Measurements from ENCODE around the gene FASN. TPM values are rescaled to one million over a fixed set of nuclear protein-coding genes. Genes with fewer than 3 reads are reported as not detected.

FASN gene
- total and polyA plus RNA-seq, 5 experiments from 2014 or later, result 0.33 to 32.3 (median 2.4) TPM

- Mint-ChIP-seq H3K36me3 (peaks cover 0 to 34% (median 5%) of the 10 kb centered on the region in 3 donors), H3K27me3 (no peaks in the 10 kb centered on the region), H3K4me3 (no peak overlapping the region), H3K27ac (no peak overlapping the region), H3K9me3 (no peaks in the 10 kb centered on the region), H3K4me1 (no peaks in the 10 kb centered on the region)
- DNase-seq, result no peak
- POLR2A ChIA-PET, result no interaction called here
- ATAC-seq, result no peak
Observed at GRCh38 chr17:82083533-82084359, 14.3 kb downstream of the FASN start.

GRCh38 chr17:82083009-82083408 lies 15.0 kb downstream of the FASN start:
- Mint-ChIP-seq H3K36me3 (peaks cover 0 to 33% (median 5%) of the 10 kb centered on the region in 3 donors), H3K27me3 (no peaks in the 10 kb centered on the region), H3K9me3 (no peaks in the 10 kb centered on the region), H3K4me3 (no peak overlapping the region), H3K4me1 (no peaks in the 10 kb centered on the region), H3K27ac (no peak overlapping the region)
- ATAC-seq (no peak), DNase-seq (no peak)
- POLR2A ChIA-PET, result interaction anchor here (1.0 kb wide), 1 partner anchor 43 kb away, joined by 3 read pairs; no protein-coding TSS in a partner anchor

- no peaks in the 10 kb centered on the region for H3K4me1 Mint-ChIP-seq
- H3K27me3 Mint-ChIP-seq, result no peaks in the 10 kb centered on the region
- POLR2A ChIA-PET, result interaction anchor here (1.0 kb wide), 1 partner anchor 44 kb away, joined by 3 read pairs; no protein-coding TSS in a partner anchor
- no peak overlapping the region for H3K4me3 Mint-ChIP-seq
- no peak for ATAC-seq
- H3K36me3 Mint-ChIP-seq, result peaks cover 0 to 31% (median 5%) of the 10 kb centered on the region in 3 donors
- H3K27ac Mint-ChIP-seq, result no peak overlapping the region
- no peak for DNase-seq
- H3K9me3 Mint-ChIP-seq, result no peaks in the 10 kb centered on the region
Observed at GRCh38 chr17:82082456-82082855, 15.6 kb downstream of the FASN start.

GRCh38 chr17:82081966-82082365 lies 16.1 kb downstream of the FASN start:
- H3K4me1 Mint-ChIP-seq, result no peaks in the 10 kb centered on the region
- no peak for DNase-seq
- no peak overlapping the region for H3K4me3 Mint-ChIP-seq

GRCh38 chr17:82081546-82081945 lies 16.5 kb downstream of the FASN start:
- no peaks in the 10 kb centered on the region for H3K9me3 Mint-ChIP-seq
- no peaks in the 10 kb centered on the region for H3K4me1 Mint-ChIP-seq
- H3K27ac Mint-ChIP-seq, result peak overlapping the region in 1 of 10 donors; percentile 13
- peaks cover 0 to 29% (median 5%) of the 10 kb centered on the region in 3 donors for H3K36me3 Mint-ChIP-seq
- DNase-seq, result no peak
- POLR2A ChIA-PET, result no interaction called here
- H3K27me3 Mint-ChIP-seq, result no peaks in the 10 kb centered on the region
- ATAC-seq, result no peak
- H3K4me3 Mint-ChIP-seq, result no peak overlapping the region

More at GRCh38 chr17:82081966-82082365, 16.1 kb downstream of the FASN start:
- ATAC-seq, result no peak
- Mint-ChIP-seq H3K9me3 (no peaks in the 10 kb centered on the region), H3K27ac (no peak overlapping the region), H3K27me3 (no peaks in the 10 kb centered on the region), H3K36me3 (peaks cover 0 to 30% (median 5%) of the 10 kb centered on the region in 3 donors)
- POLR2A ChIA-PET, result no interaction called here

- Mint-ChIP-seq H3K27me3 (no peaks in the 10 kb centered on the region), H3K27ac (peak overlapping the region in 1 of 10 donors; percentile 13), H3K4me3 (no peak overlapping the region), H3K4me1 (no peaks in the 10 kb centered on the region), H3K9me3 (no peaks in the 10 kb centered on the region), H3K36me3 (peaks cover 0 to 29% (median 5%) of the 10 kb centered on the region in 3 donors)
- POLR2A ChIA-PET, result no interaction called here
- ATAC-seq (no peak), DNase-seq (no peak)
Observed at GRCh38 chr17:82080789-82081464, 17.1 kb downstream of the FASN start.

- ATAC-seq (no peak), DNase-seq (no peak)
- Mint-ChIP-seq H3K27me3 (no peaks in the 10 kb centered on the region), H3K4me3 (no peak overlapping the region), H3K27ac (peak overlapping the region in 1 of 10 donors; percentile 40), H3K36me3 (peaks cover 0 to 29% (median 5%) of the 10 kb centered on the region in 3 donors), H3K4me1 (no peaks in the 10 kb centered on the region), H3K9me3 (no peaks in the 10 kb centered on the region)
- POLR2A ChIA-PET, result no interaction called here
Observed at GRCh38 chr17:82080048-82080788, 17.8 kb downstream of the FASN start.

- Mint-ChIP-seq H3K27ac (no peak overlapping the region), H3K27me3 (no peaks in the 10 kb centered on the region), H3K4me3 (peak overlapping the region in 1 of 10 donors; percentile 14), H3K4me1 (no peaks in the 10 kb centered on the region), H3K36me3 (peaks cover 0 to 25% (median 5%) of the 10 kb centered on the region in 3 donors), H3K9me3 (no peaks in the 10 kb centered on the region)
- no peak for ATAC-seq
- DNase-seq, result no peak
- POLR2A ChIA-PET, result interaction anchor here (0.6 kb wide), 1 partner anchor 515 kb away, joined by 8 read pairs; no protein-coding TSS in a partner anchor
Observed at GRCh38 chr17:82079001-82079677, 18.9 kb downstream of the FASN start.

- DNase-seq, result no peak
- peaks cover 0 to 21% (median 5%) of the 10 kb centered on the region in 3 donors for H3K36me3 Mint-ChIP-seq
- H3K4me3 Mint-ChIP-seq, result no peak overlapping the region
- ATAC-seq, result no peak
- no peaks in the 10 kb centered on the region for H3K4me1 Mint-ChIP-seq
- H3K27ac Mint-ChIP-seq, result peak overlapping the region in 1 of 10 donors; percentile 71
- POLR2A ChIA-PET, result no interaction called here
- no peaks in the 10 kb centered on the region for H3K9me3 Mint-ChIP-seq
- H3K27me3 Mint-ChIP-seq, result no peaks in the 10 kb centered on the region
Observed at GRCh38 chr17:82078433-82078832, 19.6 kb downstream of the FASN start.

- no peaks in the 10 kb centered on the region for H3K27me3 Mint-ChIP-seq
- peak overlapping the region in 1 of 10 donors; percentile 71 for H3K27ac Mint-ChIP-seq
- H3K4me3 Mint-ChIP-seq, result no peak overlapping the region
- POLR2A ChIA-PET, result no interaction called here
- ATAC-seq (peak in 1 of 2 donors; percentile 14), DNase-seq (no peak)
- H3K9me3 Mint-ChIP-seq, result no peaks in the 10 kb centered on the region
- H3K36me3 Mint-ChIP-seq, result peaks cover 0 to 17% (median 5%) of the 10 kb centered on the region in 3 donors
- H3K4me1 Mint-ChIP-seq, result no peaks in the 10 kb centered on the region
Observed at GRCh38 chr17:82077617-82078358, 20.2 kb downstream of the FASN start.

- DNase-seq (no peak), ATAC-seq (no peak)
- Mint-ChIP-seq H3K4me1 (no peaks in the 10 kb centered on the region), H3K27me3 (no peaks in the 10 kb centered on the region), H3K9me3 (no peaks in the 10 kb centered on the region), H3K27ac (peak overlapping the region in 1 of 10 donors; percentile 28), H3K4me3 (peak overlapping the region in 1 of 10 donors; percentile 42), H3K36me3 (peaks cover 0 to 16% (median 5%) of the 10 kb centered on the region in 3 donors)
- POLR2A ChIA-PET, result no interaction called here
Observed at GRCh38 chr17:82076785-82077591, 21.0 kb downstream of the FASN start.
